PC-3 (cell line): ENCODE data around the gene HAGHL.

Source experiments
- EZH2phosphoT487 ChIP-seq: fragments of 300-600 bp; sonication (generic); IDR thresholded peaks from 2 replicates; pipeline ENCODE4 v1.6.1; 2018; ENCODE audit warnings: mild to moderate bottlenecking, antibody characterized with exemption, low read length, borderline replicate concordance
- TF ChIP-seq, protein P1 (sequence below): fragments of 300-600 bp; sonication (generic); conservative IDR thresholded peaks from 2 replicates; pipeline ENCODE4 v1.5.1; 2017; ENCODE audit warnings: antibody characterized with exemption, low read depth, mild to moderate bottlenecking, low read length

DNA sequence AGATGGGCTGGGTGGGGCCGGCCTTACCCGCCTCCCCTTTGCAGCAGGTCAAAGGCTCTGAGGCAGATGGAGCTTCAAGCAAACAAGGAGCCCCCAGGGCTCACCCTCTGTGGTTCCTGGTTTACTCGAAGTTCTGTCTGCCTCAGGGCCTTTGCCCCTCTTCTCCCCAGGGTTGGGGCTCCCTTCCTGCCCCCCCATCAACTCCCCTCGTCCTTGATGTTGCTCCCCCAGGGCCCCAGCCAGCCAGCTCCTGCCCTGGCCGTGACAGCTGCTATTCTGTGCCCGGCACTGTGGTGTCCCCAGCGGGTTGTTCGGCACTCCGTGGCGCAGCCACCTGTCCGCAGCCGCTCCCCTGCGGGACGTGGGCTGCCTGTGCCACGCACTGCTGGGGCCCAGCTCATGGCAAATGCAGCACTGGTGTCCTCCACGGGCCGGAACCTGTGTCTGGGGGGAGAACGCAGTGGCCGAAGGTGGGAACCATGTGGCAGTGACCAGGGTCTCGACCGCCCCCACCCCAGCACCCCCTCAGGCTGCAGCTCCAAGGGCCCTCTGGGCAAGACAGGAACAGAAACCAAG, 16.3 kb upstream of the HAGHL start:
- TF ChIP-seq, protein P1, sequence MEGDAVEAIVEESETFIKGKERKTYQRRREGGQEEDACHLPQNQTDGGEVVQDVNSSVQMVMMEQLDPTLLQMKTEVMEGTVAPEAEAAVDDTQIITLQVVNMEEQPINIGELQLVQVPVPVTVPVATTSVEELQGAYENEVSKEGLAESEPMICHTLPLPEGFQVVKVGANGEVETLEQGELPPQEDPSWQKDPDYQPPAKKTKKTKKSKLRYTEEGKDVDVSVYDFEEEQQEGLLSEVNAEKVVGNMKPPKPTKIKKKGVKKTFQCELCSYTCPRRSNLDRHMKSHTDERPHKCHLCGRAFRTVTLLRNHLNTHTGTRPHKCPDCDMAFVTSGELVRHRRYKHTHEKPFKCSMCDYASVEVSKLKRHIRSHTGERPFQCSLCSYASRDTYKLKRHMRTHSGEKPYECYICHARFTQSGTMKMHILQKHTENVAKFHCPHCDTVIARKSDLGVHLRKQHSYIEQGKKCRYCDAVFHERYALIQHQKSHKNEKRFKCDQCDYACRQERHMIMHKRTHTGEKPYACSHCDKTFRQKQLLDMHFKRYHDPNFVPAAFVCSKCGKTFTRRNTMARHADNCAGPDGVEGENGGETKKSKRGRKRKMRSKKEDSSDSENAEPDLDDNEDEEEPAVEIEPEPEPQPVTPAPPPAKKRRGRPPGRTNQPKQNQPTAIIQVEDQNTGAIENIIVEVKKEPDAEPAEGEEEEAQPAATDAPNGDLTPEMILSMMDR: no peak
- no peak for TF ChIP-seq EZH2phosphoT487
